Measurements from ENCODE around the gene FDXACB1.
A peak's percentile ranks its signal among the peaks of the same experiment; 100 is the strongest.
"Not testable (repeated sequence)": the region's sequence is repeated elsewhere in the genome, so short reads cannot be mapped to it uniquely, and the experiment has no call there.

The FDXACB1 gene

DNA sequence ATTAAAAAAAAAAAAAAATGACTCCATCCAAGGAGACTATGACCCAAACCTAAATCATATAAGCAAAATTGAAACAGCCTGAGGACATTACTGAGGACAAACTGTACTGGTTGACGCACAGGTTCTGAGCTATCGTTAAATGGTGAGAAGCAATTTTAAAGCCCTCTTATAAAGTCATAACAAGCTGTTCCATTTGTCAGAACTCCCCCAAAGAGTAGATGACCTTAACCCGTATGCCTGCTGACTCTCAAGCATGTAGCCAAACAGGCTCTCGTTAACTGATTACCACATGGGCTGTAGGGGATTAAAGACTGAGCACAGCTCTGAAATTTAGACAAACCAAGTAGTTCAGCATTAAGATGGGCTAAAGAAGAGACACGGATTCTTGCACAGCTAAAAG, 30.4 kb upstream of the FDXACB1 start:
- DNase-seq, result no peak

DNA sequence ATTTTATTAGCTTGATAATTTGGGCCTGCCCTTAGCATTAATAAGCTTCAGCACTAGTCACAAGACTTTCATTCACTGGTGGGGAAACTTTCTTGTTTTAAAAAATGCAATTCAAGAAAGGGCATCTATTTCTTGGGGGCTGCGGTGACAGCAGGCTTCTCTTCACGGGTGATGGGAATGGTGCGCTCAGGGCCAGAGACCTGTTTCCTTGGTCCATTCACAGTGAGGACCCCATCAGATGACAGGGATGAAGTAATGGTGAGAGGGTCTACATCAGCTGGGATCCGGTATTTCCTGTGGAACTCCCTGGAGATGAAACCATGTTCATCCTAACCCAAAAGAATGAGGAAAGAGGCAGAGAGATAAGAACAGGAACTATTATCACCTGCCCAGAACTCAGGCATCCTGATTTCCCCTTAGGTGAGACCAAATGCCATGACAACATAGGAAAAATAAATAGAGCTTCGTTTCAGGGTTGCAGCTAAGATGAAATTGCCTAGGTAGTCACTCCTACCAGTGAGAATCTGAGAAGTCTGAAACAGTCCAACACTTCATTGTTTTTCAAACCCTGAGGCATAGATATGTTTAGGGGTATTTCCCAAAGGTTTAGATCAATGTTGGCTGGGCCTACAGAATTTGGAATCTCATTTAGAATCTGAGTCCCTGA, 29.8 kb upstream of the FDXACB1 start:
- no peak for DNase-seq

DNA sequence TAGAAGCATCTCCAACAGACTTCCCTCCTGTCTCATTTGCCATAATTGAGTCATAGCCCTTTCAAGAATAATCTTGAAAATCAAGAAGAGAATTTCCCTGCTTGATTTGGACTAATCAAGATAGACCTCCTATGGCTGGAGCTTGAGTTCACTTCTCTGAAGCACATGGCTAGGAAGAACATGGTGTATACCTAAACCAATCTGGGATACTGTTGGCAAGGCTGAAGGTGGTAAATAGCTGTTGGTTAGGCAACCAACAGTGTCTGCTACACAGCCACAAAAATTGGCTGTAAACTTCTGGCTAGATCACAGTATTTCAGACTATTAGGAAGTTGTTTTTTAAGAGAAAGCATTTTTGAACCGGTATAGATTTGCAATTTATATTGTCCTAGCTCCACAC, 27.7 kb upstream of the FDXACB1 start:
- no peak for DNase-seq

DNA sequence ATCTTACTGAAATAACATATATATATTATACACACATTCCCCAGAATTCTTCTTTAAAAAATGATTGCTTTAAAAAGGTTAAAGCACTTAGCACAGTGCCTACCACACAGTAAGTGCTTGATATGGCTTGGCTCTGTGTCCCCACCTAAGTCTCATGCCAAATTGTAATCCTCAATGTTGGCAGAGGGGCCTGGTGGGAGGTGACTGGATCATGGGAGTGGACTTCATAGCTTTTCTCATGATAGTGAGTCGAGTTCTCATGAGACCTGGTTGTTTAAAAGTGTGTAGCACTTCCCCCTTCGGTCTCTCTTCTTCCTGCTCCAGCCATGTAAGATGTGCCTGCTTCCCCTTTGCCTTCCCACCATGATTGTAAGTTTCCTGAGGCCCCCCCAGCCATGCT, 26.4 kb upstream of the FDXACB1 start:
- DNase-seq, result no peak

DNA sequence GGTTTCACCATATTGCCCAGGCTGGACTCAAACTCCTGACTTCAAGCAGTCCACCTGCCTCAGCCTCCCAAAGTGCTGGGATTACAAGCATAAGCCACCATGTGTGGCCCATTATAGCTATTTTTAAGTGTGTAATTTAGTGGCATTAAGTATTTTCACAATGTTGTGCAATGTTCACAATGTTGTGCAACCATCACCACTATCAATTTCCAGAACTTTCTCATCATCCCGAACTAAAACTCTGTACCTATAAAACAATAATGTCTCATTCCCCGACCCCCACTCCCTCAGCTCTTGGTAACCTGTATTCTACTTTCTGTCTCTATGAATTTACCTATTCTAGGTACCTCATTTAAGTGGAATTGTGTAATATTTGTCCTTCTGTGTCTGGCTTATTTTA, 7.9 kb upstream of the FDXACB1 start:
- DNase-seq, result no peak

DNA sequence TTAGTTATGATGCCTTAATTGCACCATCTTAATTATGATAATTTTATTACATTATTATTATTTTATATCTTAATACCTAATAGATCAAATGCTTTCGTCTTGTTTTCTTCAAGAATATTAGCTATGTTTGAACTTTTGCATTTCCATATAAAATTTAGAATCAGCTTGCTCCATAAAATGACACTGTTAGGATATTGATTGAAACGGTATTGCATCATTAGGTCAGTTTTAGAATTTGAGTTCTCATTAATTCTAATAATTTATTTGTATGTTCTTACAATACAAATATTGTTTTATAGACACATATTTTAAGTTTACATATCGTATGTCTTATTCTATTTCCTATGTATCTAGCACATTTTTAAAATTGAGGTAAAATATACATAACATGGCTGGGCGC, 7.1 kb upstream of the FDXACB1 start:
- DNase-seq, result no peak

DNA sequence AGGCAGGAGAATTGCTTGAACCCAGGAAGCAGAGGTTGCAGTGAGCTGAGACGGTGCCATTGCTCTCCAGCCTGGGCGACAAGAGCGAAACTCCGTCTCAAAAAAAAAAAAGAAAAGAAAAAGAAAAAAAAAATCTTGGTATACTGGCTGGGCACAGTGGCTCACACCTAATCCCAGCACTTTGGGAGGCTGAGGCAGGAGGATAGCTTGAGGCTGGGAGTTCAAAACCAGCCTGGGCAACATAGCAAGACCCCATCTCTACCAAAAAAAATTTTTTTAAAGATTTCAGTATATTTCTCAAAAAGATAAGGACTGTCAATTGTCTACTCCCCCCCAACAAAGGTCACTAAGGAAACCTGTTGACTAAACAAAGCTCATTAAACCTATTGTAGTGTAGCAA, 6.1 kb upstream of the FDXACB1 start:
- DNase-seq, result not testable (repeated sequence)

DNA sequence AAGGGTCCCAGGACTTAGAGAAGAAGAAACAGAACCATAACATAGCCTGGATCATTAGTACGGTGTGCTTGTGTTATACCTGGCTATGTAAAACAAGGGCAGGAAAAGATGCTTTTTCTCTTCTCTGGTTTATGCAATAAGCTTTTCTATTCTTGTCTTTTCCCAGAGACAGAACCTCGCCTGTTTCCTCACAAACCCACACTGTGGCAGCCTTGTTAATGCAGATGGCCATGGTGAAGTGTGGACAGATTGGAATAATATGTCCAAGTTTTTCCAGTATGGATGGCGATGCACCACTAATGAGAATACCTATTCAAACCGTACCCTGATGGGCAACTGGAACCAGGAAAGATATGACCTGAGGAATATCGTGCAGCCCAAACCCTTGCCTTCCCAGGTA, 3.2 kb upstream of the FDXACB1 start:
- DNase-seq, result no peak

DNA sequence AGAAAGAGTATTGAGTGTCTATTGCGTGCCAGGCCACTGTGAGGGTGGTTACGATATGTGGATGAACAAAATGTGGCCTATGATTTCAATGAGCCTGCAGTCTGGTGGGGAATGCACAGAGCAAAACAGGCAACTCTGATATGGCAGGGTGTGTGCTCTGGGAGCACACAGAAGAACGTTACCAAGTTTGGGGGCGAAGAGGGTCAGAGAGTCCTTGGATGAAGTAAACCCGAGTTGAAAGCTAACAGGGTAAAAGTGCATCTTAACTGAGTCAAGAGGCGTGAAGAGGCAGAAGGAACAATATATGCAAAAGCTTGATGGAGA, 634 bp upstream of the FDXACB1 start:
- DNase-seq, result no peak

DNA sequence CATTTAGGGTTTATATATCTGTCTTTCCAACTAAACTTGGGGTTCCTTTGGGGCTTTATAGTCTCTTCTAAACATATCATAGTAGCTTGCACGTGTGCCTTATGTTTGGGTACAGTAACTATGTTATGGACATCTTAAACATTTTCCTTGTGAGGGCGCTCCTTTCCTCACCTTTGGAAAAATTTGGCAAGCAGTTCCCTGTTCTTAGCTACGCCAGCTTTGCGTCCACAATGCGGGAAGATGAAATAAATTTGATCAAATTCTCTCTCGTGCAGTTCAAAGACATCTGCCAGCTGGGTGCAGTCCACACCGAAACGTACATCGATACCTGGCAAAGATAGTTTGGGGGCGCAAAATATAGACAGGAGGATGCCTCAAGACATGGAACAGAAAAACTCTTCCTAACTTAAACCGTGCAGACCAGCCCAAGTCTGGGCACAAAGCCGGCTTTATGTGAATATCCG, 548 bp downstream of the FDXACB1 start:
- no peak for DNase-seq

DNA sequence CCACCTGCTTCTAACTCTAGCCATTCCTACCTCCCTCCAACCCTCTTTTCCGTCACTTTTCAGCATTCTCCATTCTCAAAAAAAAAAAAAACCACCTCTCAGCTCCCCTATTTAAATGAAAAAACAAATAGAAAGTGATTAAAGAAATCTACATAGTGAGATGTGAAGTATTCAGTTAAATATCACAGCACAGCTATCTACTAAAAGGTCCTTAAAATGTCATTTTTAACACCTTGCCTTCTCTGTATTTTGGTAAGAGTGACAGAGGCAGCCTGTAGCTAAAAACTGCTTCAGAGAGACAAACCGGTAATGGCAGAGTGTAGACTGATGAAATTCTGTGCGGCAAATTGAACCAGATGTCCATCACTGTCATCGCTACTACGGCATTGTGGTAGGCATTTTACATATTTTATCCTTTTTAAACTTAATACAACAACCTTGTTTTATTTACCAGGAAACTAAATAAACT, 7.2 kb downstream of the FDXACB1 start:
- DNase-seq, result no peak

DNA sequence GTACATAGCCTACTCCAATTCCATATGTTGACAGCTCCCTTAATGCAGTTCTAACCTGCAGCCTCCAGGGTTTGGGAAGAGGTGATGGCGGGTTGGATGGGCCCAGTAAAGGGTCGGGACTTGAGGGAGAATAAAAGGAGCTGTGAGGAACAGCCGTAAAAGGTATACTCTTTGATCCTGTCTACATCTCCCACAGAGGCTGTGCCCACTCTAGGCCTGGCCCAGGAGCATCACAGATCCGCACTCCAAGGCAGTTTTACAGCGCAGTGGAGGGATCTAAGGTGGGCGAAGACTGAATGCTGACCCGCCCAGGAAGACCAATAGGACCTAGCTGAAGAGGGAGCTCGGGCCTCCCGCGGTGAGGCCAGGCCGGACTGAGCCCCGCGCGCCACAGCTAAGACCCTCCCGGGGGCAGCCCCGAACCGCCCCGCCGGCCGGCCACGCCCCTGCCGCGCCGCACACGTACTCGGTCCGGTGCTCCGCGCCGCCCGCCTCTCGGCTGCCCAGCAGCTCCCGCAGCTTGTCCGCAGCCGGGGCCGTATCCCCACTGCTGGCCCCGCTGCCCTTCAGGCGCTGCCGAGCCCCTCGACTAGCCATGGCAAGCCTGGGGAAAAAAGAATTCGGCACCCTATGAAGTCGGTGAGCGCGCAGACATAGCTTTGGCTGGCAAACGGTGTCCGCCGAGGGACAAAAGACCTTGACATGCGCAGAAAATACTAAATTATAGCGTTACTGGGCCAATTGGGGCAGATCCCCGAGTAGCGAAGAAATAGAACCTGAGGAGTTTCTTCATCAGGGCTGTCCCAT, 7.9 kb downstream of the FDXACB1 start, which contains the start of gene ALG9:
Gene ALG9, minus strand, starts transcription at position 696 of the 807 bp plus-strand sequence. Its CDS starts 99 bp downstream, at position 597.
- DNase-seq, result peak; percentile 69

DNA sequence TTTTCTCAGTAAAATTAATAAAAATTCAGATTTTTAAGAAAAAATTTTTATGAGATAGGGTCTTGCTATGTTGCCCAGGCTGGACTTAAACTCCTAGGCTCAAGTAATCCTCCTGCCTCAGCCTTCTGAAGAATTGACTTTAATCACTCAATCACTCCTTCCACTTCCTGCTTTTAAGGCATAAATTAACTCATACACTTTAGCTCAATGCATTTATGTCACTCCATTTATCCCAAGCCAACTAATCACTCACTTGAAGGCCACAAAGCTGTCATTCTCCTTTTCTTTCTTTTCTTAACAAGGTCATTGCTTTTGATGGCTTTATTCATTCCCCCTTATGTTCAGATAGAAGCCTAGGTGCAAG, 8.5 kb downstream of the FDXACB1 start:
- DNase-seq, result no peak

DNA sequence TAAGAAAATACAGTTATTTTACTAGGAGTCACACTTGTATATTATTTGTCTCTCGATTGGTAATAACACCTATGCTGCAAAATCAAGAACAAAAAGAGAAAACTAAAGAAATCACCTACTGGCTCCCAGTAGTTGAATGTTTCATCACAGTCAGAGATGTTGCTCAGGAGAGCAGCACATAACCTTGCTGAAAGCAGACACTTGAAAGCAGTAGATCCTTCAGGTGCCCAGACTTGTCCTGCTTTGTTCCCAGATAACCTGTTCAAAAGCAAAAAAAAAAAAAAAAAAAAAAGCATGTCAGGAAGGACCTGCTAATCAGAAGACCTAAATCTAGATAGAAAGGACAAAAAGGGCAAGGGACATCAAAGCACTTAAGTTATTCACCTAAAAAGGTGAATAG, 8.9 kb downstream of the FDXACB1 start:
- DNase-seq, result no peak

DNA sequence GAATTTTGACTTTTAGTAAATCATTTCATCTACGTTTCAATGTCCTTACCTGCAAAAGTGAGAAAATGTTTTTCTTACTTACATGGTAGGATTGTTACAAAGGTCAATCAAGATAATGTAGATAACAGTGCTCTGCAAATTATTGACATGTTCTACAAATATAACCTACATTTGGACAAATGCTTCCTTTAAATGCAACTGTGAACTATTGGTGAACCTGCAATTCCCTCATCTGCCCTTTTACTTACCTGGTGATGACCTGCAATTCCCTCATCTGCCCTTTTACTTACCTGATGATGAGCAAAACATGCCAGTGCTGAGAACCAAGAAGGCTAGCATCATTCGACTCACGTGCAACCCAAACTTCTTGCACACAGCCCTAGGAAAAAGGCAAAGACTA, 18.7 kb downstream of the FDXACB1 start:
- no peak for DNase-seq

DNA sequence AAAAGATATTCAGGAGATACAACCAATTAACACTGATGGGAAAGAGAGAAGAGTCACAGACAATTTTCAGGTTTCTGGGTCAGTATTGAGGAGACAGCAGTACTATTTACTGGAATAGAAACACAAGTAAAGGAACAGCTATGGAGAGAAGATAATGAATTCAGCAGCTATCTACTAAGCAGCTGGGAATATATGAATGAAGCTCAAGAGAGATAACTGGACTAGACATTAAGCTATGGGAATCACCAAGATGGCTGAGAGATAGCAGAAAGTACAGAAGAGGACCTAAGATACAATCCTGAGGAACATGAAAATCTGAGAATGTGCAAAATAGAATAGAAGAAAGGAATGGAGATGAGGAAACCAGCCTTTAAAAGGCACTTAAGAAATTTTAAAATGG, 23.5 kb downstream of the FDXACB1 start:
- DNase-seq, result no peak

DNA sequence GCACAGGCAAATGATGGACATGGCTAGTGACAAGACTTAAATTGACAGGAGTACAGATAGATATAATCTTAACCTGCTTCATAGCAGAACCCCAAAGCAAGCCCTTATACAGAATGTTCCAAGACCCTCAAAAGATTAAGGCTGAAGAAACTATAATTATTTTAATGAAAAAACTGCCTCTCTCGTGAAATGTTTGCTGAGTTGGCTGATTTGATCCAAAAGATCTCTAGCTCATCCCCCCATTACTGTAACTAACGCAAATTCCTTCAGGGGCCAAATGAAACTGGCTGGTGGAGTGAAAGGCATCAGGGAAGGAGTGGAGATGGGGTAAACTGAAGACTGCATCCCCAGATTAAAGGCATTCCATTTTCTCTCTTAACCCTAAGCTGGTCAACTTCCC, 26.9 kb downstream of the FDXACB1 start:
- DNase-seq, result no peak

DNA sequence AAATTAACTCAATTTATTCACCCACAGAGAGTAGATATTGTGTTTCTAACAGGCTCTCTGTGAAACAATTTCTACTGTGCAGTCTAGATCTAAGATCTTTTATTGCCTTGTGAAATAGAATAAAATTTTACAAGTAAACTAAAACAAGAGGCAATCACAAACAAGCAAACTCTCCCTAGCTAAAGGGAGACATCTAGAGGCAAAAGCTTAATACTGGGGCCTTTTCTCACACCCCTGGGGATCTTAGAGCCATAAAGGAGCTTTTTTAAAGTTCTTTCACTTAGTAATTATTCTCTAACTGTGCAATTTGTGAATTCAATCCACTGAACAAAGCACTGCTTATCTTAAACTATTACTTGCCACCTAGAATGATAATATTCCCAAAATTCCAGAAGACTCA, 27.3 kb downstream of the FDXACB1 start:
- no peak for DNase-seq

DNA sequence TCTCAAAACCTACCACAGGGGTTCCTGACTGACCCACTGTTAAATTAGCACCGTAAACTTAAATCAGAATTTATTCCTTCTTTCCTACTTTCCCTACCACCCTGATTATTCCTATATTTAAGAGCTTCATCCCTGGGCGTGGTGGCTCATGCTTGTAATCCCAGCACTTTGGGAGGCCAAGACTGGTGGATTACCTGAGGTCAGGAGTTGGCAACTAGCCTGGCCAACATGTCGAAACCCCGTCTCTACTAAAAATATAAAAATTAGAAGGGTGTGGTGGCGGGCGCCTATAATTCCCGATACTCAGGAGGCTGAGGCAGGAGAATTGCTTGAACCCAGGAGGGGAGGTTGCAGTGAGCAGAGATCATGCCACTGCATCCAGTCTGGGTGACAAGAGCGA, 27.9 kb downstream of the FDXACB1 start:
- DNase-seq, result no peak

DNA sequence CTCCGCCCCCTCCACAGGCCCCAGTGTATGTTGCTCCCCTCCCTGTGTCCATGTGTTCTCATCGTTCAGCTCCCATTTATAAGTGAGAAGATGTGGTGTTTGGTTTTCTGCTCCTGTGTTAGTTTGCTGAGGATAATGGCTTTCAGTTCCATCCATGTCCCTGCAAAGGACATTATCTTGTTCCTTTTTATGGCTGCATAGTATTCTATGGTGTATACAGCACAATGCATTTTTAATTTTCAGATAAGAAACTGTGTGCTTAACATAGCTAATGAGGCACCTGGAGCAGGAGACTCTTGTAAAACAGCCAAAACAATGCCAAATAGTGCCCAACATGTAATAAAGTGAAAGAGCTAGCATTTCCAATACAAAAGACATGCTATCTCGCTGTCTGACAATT, 29.3 kb downstream of the FDXACB1 start:
- DNase-seq, result no peak

DNA sequence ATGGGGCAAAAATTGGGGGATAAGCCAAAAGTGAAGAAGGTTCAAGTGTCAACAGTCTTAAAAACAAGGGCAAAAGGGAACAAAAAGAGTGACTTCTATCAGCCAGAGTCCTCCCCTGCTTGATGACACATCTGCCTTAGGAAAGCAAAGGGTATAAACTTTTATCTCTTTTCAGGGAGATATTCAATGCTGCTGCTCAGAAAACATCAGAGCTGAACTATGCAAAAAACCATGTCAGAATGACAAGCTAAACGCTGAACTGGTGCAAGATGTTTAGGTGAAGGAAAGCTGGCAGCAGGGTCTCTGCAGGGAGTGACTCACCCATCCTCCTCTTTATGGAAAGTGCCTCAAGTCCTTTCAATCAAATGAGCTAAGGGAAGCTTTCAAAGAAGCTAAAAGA, 32.3 kb downstream of the FDXACB1 start:
- no peak for DNase-seq

DNA sequence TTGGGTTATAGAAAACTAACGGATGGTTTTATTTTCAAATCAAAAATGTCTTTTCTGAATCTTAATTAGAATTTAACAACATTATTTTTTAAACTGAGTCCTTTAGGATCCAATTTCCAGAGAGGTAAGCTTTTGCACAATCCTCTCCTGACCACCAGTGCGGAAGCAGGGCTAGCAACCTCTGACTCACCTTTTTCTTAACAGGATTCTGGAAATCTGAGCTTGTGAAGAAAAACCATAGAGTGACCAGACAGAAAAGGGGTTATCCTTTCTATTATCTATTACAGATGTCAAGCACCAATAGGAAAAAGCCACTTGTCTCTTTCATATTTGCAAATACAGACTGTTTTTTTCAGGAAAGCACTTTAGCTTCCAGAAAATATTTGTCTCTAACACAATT, 32.9 kb downstream of the FDXACB1 start:
- DNase-seq, result no peak

DNA sequence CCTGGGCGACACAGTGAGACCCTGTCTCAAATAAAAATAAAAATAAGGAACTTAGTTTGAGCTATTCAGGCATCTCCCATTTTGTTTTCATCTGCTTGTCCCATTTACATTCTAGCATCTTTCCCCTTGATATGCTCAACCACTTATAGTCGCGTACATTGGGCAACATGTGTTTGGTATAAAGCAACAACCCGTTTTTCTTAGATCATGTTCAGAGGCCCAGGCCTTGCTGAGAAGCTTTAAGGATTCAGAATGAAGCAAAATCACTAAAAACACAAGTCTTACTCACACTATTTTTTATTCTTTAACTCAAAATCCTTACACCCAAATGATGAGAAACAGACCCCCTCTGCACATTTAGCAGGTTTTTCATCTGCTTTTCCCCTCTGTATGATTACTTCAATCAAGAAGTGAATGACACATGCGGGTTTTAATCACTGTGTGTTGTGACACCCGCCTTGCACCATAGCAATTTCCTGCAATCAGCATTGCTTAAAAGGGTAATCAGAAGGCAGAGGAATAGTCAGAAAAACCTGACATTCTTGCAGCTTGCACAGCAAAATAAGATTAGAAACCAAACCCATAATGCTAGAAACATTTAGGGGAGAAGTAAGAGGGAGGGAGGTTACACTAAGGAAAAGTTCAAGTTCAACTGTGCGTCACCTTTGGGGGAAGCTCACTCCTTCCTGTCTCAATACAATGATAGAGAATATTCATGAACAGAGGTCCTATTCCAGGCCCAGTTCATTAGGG, 33.5 kb downstream of the FDXACB1 start:
- DNase-seq, result no peak

DNA sequence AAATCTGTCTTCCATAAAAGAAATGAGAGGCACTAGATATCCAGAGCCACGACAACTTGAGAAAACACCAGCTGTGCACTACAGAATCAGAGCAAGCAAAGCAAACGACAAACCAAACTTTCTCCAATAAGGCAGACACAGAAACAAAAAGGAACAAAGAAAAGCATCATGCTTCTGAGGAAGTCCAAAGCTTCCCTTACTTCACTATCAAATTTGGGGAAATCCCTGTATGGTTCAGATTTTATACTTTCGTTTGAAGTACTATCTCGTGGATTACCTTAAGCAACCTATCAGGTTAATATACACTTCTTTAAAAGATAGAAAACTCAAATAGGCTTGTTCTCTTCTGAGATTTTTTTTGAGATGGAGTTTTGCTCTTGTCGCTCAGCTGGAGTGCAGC, 35.3 kb downstream of the FDXACB1 start:
- DNase-seq, result no peak

All from 8988T (cell line).